SHP77 treated with DMSO at 0.1 percent for 48 hours (cell line): ENCODE results near the gene P2RX5.

ENCODE experiments used
- DNase-seq: peaks from one replicate; lab custom pipeline; 2025; lab: John Stamatoyannopoulos, UW

The P2RX5 gene

GRCh38 chr17:3681057-3681456, 14.9 kb downstream of the P2RX5 start:
- no peak for DNase-seq

- no peak for DNase-seq
Observed at GRCh38 chr17:3679531-3680126, 16.3 kb downstream of the P2RX5 start.

GRCh38 chr17:3678821-3679530, 17.0 kb downstream of the P2RX5 start:
- DNase-seq: no peak

GRCh38 chr17:3678095-3678820, 17.7 kb downstream of the P2RX5 start:
- DNase-seq: peak; percentile 60

GRCh38 chr17:3675886-3676285, 20.1 kb downstream of the P2RX5 start:
- DNase-seq: no peak

GRCh38 chr17:3672571-3672970, 23.4 kb downstream of the P2RX5 start:
- no peak for DNase-seq

- no peak for DNase-seq
Observed at GRCh38 chr17:3669548-3669947, 26.4 kb downstream of the P2RX5 start.

- no peak for DNase-seq
Observed at GRCh38 chr17:3669085-3669347, 26.9 kb downstream of the P2RX5 start.

- peak; percentile 98 for DNase-seq
Observed at GRCh38 chr17:3668279-3669084, 27.5 kb downstream of the P2RX5 start, which contains the start of the genes EMC6 and TAX1BP3. EMC6 (plus strand) TSS chr17:3668812; CDS start chr17:3669147, 335 bp downstream. TAX1BP3 (minus strand) TSS chr17:3668578; CDS start chr17:3668526, 52 bp downstream.

GRCh38 chr17:3667366-3668278, 28.3 kb downstream of the P2RX5 start:
- DNase-seq: no peak

- DNase-seq: no peak
Observed at GRCh38 chr17:3666516-3666915, 29.4 kb downstream of the P2RX5 start.

- no peak for DNase-seq
Observed at GRCh38 chr17:3665834-3666233, 30.1 kb downstream of the P2RX5 start.

GRCh38 chr17:3663102-3664011, 32.6 kb downstream of the P2RX5 start:
- DNase-seq: no peak

- no peak for DNase-seq
Observed at GRCh38 chr17:3660311-3660891, 35.6 kb downstream of the P2RX5 start.

GRCh38 chr17:3659541-3660111, 36.3 kb downstream of the P2RX5 start:
- no peak for DNase-seq

- DNase-seq: no peak
Observed at GRCh38 chr17:3658784-3659449, 37.0 kb downstream of the P2RX5 start.

GRCh38 chr17:3657874-3658783, 37.8 kb downstream of the P2RX5 start:
- DNase-seq: no peak

- no peak for DNase-seq
Observed at GRCh38 chr17:3657588-3657869, 38.4 kb downstream of the P2RX5 start.
